ENCODE data around the gene CAPN1. TPM values are rescaled to one million over a fixed set of nuclear protein-coding genes. Genes with fewer than 3 reads are reported as not detected.
"Not testable (repeated sequence)": the region's sequence is repeated elsewhere in the genome, so short reads cannot be mapped to it uniquely, and the experiment has no call there.

Gene CAPN1
- total RNA-seq, 1 experiment from 2014 or later = 111 TPM

GRCh38 chr11:65236194-65237059 lies 54.7 kb downstream of the CAPN1 start:
- BruUV-seq (replicated peaks) = no TSS peak
- no peaks in the 10 kb centered on the region for H3K27me3 Mint-ChIP-seq (ENCODE audit: insufficient read depth, unreplicated experiment)
- intact Hi-C loops (cut with micrococcal nuclease) = no loop called here
- no peaks in the 10 kb centered on the region for H3K36me3 Mint-ChIP-seq (ENCODE audit: insufficient read depth, unreplicated experiment)
- no peak overlapping the region for H3K27ac Mint-ChIP-seq (ENCODE audit: low read depth, unreplicated experiment)
- TF ChIP-seq CTCF (IDR thresholded peaks at IDR 0.05; ENCODE audit: unreplicated experiment) = no peak
- POLR2A ChIA-PET = no interaction called here
- no peak for DNase-seq (ENCODE audit: unreplicated experiment)
- CTCF ChIA-PET = interaction anchor here (1.1 kb wide), 1 partner anchor 10 kb away, joined by 4 read pairs; no protein-coding TSS in a partner anchor
- no peaks in the 10 kb centered on the region for H3K9me3 Mint-ChIP-seq (ENCODE audit: unreplicated experiment)
- no peak overlapping the region for H3K4me3 Mint-ChIP-seq (ENCODE audit: unreplicated experiment)
- H3K4me1 Mint-ChIP-seq (ENCODE audit: insufficient read depth, unreplicated experiment) = no peaks in the 10 kb centered on the region

DNA sequence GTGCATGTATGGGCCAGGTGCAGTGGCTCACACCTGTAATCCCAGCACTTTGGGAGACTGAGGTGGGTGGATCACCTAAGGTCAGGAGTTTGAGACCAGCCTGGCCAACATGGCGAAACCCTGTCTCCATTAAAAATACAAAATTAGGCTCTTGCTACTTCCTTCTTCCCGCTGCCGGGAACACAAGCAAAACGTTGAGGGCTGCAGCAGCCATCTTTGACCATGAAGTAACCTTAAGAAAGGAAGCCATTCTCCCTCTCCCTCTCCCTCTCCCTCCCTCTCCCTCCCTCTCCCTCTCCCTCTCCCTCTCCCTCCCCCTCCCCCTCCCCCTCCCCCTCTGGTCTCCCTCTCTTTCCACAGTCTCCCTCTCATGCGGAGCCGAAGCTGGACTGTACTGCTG lies 56.6 kb downstream of the CAPN1 start:
- H3K36me3 Mint-ChIP-seq (ENCODE audit: insufficient read depth, unreplicated experiment); DNase-seq (ENCODE audit: unreplicated experiment); BruUV-seq (replicated peaks); intact Hi-C loops (cut with micrococcal nuclease); H3K9me3 Mint-ChIP-seq (ENCODE audit: unreplicated experiment); H3K27me3 Mint-ChIP-seq (ENCODE audit: insufficient read depth, unreplicated experiment); POLR2A ChIA-PET; H3K4me1 Mint-ChIP-seq (ENCODE audit: insufficient read depth, unreplicated experiment); H3K4me3 Mint-ChIP-seq (ENCODE audit: unreplicated experiment); CTCF ChIA-PET; H3K27ac Mint-ChIP-seq (ENCODE audit: low read depth, unreplicated experiment): not testable (repeated sequence)

- intact Hi-C loops (cut with micrococcal nuclease) = no loop called here
- no TSS peak for BruUV-seq (replicated peaks)
- H3K36me3 Mint-ChIP-seq (ENCODE audit: insufficient read depth, unreplicated experiment) = no peaks in the 10 kb centered on the region
- ChIA-PET CTCF (interaction anchor here (1.1 to 1.2 kb wide), 2 partner anchors 22 to 37 kb away, joined by 3 to 4 read pairs; no protein-coding TSS in a partner anchor), POLR2A (no interaction called here)
- H3K4me3 Mint-ChIP-seq (ENCODE audit: unreplicated experiment) = no peak overlapping the region
- H3K27me3 Mint-ChIP-seq (ENCODE audit: insufficient read depth, unreplicated experiment) = no peaks in the 10 kb centered on the region
- no peaks in the 10 kb centered on the region for H3K4me1 Mint-ChIP-seq (ENCODE audit: insufficient read depth, unreplicated experiment)
- no peaks in the 10 kb centered on the region for H3K9me3 Mint-ChIP-seq (ENCODE audit: unreplicated experiment)
- no peak for TF ChIP-seq CTCF (IDR thresholded peaks at IDR 0.05; ENCODE audit: unreplicated experiment)
- DNase-seq (ENCODE audit: unreplicated experiment) = no peak
- H3K27ac Mint-ChIP-seq (ENCODE audit: low read depth, unreplicated experiment) = no peak overlapping the region
Observed at GRCh38 chr11:65241134-65241533, 59.4 kb downstream of the CAPN1 start.

- H3K4me1 Mint-ChIP-seq (ENCODE audit: insufficient read depth, unreplicated experiment) = no peaks in the 10 kb centered on the region
- no peak for DNase-seq (ENCODE audit: unreplicated experiment)
- H3K27ac Mint-ChIP-seq (ENCODE audit: low read depth, unreplicated experiment) = no peak overlapping the region
- no peaks in the 10 kb centered on the region for H3K36me3 Mint-ChIP-seq (ENCODE audit: insufficient read depth, unreplicated experiment)
- TF ChIP-seq CTCF (IDR thresholded peaks at IDR 0.05; ENCODE audit: unreplicated experiment) = no peak
- ChIA-PET CTCF (interaction anchor here (1.1 to 1.2 kb wide), 2 partner anchors 21 to 37 kb away, joined by 3 to 4 read pairs; no protein-coding TSS in a partner anchor), POLR2A (no interaction called here)
- H3K27me3 Mint-ChIP-seq (ENCODE audit: insufficient read depth, unreplicated experiment) = no peaks in the 10 kb centered on the region
- no TSS peak for BruUV-seq (replicated peaks)
- H3K4me3 Mint-ChIP-seq (ENCODE audit: unreplicated experiment) = no peak overlapping the region
- no peaks in the 10 kb centered on the region for H3K9me3 Mint-ChIP-seq (ENCODE audit: unreplicated experiment)
- intact Hi-C loops (cut with micrococcal nuclease) = no loop called here
Observed at GRCh38 chr11:65241692-65242091, 60.0 kb downstream of the CAPN1 start.

Data from MCF 10A (cell line).